A549 (cell line): ENCODE data around the gene SLC43A3. TPM values are rescaled to one million over a fixed set of nuclear protein-coding genes. Genes with fewer than 3 reads are reported as not detected.

Source experiments
- ATAC-seq, 2 experiments: fragments of 200-7000 bp in 1 of 2; fragments of >200 bp in 1 of 2; cut with Nextera tagmentation in 1 of 2; cut with Tn5 transposase in 1 of 2; 3 replicates each; pipeline versions ENCODE4 v1.8.0 to v1.9.1; 2018 to 2020; ENCODE audit warnings: mild to moderate bottlenecking in 1 of 2, moderate library complexity in 1 of 2
- CTCF ChIA-PET: fragments of 300-600 bp; sonication (Branson Sonifier 250); formaldehyde crosslinking; extraction: SDS; loops from one replicate; lab custom pipeline; 2021; ENCODE audit warnings: antibody characterized with exemption, inconsistent platforms; lab: Yijun Ruan, JAX
- POLR2A ChIA-PET: fragments of 350-600 bp; formaldehyde crosslinking; extraction: SDS; loops from one replicate; lab custom pipeline; 2021; ENCODE audit warnings: antibody characterized with exemption, inconsistent platforms; lab: Yijun Ruan, JAX
- DNase-seq, 2 experiments: peaks; one replicate each; pipeline versions ENCODE4 v3.0.0 to v3.0.0-alpha.2; 2011 to 2016; ENCODE audit warnings: low read depth in 1 of 2, low spot score in 1 of 2
- FAIRE-seq: peaks from 2 replicates; lab custom pipeline; 2011; peaks lifted over from hg19 to GRCh38; lab: Jason Lieb, UNC
- H3K27ac ChIP-seq, 2 experiments: fragments of >200 bp; sonication (Bioruptor Twin); formaldehyde crosslinking; 3 replicates each; pipeline ENCODE4 v1.5.1; 2016 to 2017
- H3K4me1 ChIP-seq: fragments of >200 bp; sonication (Bioruptor Twin); formaldehyde crosslinking; 3 replicates; pipeline ENCODE4 v1.6.1; 2016
- H3K4me2 ChIP-seq: fragments of >200 bp; sonication (Bioruptor Twin); formaldehyde crosslinking; 3 replicates; pipeline ENCODE4 v1.6.1; 2016
- H3K4me3 ChIP-seq: fragments of >200 bp; sonication (Bioruptor Twin); formaldehyde crosslinking; 3 replicates; pipeline ENCODE4 v1.5.1; 2016
- H3K9me3 ChIP-seq: fragments of >200 bp; sonication (Bioruptor Twin); formaldehyde crosslinking; 3 replicates; pipeline ENCODE4 v1.6.1; 2016
- ATOH8 ChIP-seq: fragments of 250-450 bp; sonication (Bioruptor Pico); IDR thresholded peaks from 2 replicates; pipeline ENCODE4 v1.5.0; 2020; ENCODE audit warnings: low read depth, mild to moderate bottlenecking, moderate library complexity
- BHLHE40 ChIP-seq: IDR thresholded peaks from 2 replicates; pipeline ENCODE4 v1.6.1; 2012; ENCODE audit warnings: low read depth, low read length, inconsistent platforms
- CBX8 ChIP-seq: fragments of 200-600 bp; sonication (generic); IDR thresholded peaks from 2 replicates; pipeline ENCODE4 v1.6.1; 2016
- CEBPB ChIP-seq, 2 experiments: fragments of >200 bp in 1 of 2; sonication (Bioruptor Twin) in 1 of 2; formaldehyde crosslinking in 1 of 2; IDR thresholded peaks; 2 replicates each; pipeline ENCODE4 v1.6.1; 2012 to 2016
- CHD4 ChIP-seq: fragments of 200-600 bp; sonication (generic); IDR thresholded peaks from 2 replicates; pipeline ENCODE4 v1.6.1; 2016; ENCODE audit warnings: antibody characterized with exemption, mild to moderate bottlenecking, borderline replicate concordance
- E2F6 ChIP-seq: IDR thresholded peaks from 2 replicates; pipeline ENCODE4 v1.6.1; 2012; ENCODE audit warnings: low read depth, borderline replicate concordance
- EHMT2 ChIP-seq: fragments of 200-600 bp; sonication (generic); IDR thresholded peaks from 2 replicates; pipeline ENCODE4 v1.6.1; 2016; ENCODE audit warnings: antibody characterized with exemption, low read depth, mild to moderate bottlenecking, moderate library complexity
- FOSB ChIP-seq: fragments of 250-450 bp; sonication (Bioruptor Pico); IDR thresholded peaks from 2 replicates; pipeline ENCODE4 v1.5.0; 2020; ENCODE audit warnings: mild to moderate bottlenecking, moderate library complexity
- FOSL2 ChIP-seq, 2 experiments: fragments of 450-650 bp in 1 of 2; fragments of >200 bp in 1 of 2; sonication (Bioruptor Twin) in 1 of 2; formaldehyde crosslinking; IDR thresholded peaks; 2 replicates each; pipeline versions ENCODE4 v1.5.0 to v1.6.1; 2016 to 2020; ENCODE audit warnings: mild to moderate bottlenecking in 1 of 2, moderate library complexity in 1 of 2
- FOXS1 ChIP-seq: fragments of 250-450 bp; sonication (Bioruptor Pico); IDR thresholded peaks from 2 replicates; pipeline ENCODE4 v1.5.0; 2020; ENCODE audit warnings: mild to moderate bottlenecking, moderate library complexity
- GATA3 ChIP-seq: IDR thresholded peaks from 2 replicates; pipeline ENCODE4 v1.6.1; 2012; ENCODE audit warnings: borderline replicate concordance
- HEYL ChIP-seq: fragments of 250-450 bp; sonication (Bioruptor Pico); IDR thresholded peaks from 2 replicates; pipeline ENCODE4 v1.8.0; 2021; ENCODE audit warnings: mild to moderate bottlenecking, moderate library complexity
- HOXB13 ChIP-seq: fragments of 250-450 bp; sonication (Bioruptor Pico); IDR thresholded peaks from 2 replicates; pipeline ENCODE4 v1.5.0; 2020; ENCODE audit warnings: low read depth, mild to moderate bottlenecking, moderate library complexity
- MAFK ChIP-seq: fragments of 450-650 bp; IDR thresholded peaks from 2 replicates; pipeline ENCODE4 v1.6.1; 2014; ENCODE audit not compliant: partially characterized antibody
- NFE2L2 ChIP-seq: fragments of 150-350 bp; conservative IDR thresholded peaks from 2 replicates; pipeline ENCODE4 v1.6.1; 2014; ENCODE audit warnings: low read length
- NR3C1 ChIP-seq: fragments of >200 bp; sonication (Bioruptor Twin); formaldehyde crosslinking; IDR thresholded peaks from 3 replicates; pipeline ENCODE4 v1.6.1; 2017
- REST ChIP-seq: fragments of 200-600 bp; sonication (generic); IDR thresholded peaks from 2 replicates; pipeline ENCODE4 v1.6.1; 2016; ENCODE audit warnings: antibody characterized with exemption, mild to moderate bottlenecking, moderate library complexity
- RNF2 ChIP-seq: fragments of 200-600 bp; sonication (generic); IDR thresholded peaks from 2 replicates; pipeline ENCODE4 v1.6.1; 2016; ENCODE audit warnings: low read depth, mild to moderate bottlenecking, antibody characterized with exemption, moderate library complexity, borderline replicate concordance
- TP53 ChIP-seq: fragments of 250-450 bp; sonication (Bioruptor Pico); IDR thresholded peaks from 2 replicates; pipeline ENCODE4 v1.5.0; 2021; ENCODE audit warnings: mild to moderate bottlenecking, moderate library complexity
- WGBS: methylation state at CpG from one replicate; pipeline ENCODE4 v1.1.6; 2017; ENCODE audit errors: missing lambda C conversion rate; 5-methylcytosine and 5-hydroxymethylcytosine counted together
- polyA plus RNA-seq, 4 experiments: library from polyadenylated mRNA; depleted of rRNA in 3 of 4; stranded (reverse); fragments of >200 nt; fragmentation: RNase III in 1 of 4; extraction: RNeasy Plus Mini Kit Qiagen cat#74134 plus additional on column Dnase treatment in 1 of 4; gene quantifications; 2 replicates in 3 of 4; 3 replicates in 1 of 4; pipeline ENCODE4 v1.2.3, GENCODE V29; 2011 to 2017

Gene SLC43A3
- polyA plus RNA-seq, 2 of the 4 experiments (the other 2 are of a cell fraction): 0.12 to 0.30 TPM

- TF ChIP-seq FOSB (CRISPR knock-in tag): no peak
Observed at GRCh38 chr11:57377107-57377506, 49.8 kb downstream of the SLC43A3 start (continued).

GRCh38 chr11:57376095-57377090 lies 50.5 kb downstream of the SLC43A3 start:
- Histone ChIP-seq H3K4me2 (0 out of 3 replicates have a peak overlapping the region, but pooled peaks have one; percentile 17), H3K4me1 (peaks cover 17% of the 10 kb centered on the region; the same call in 2 of the 3 replicates), H3K9me3 (no peaks in the 10 kb centered on the region), H3K4me3 (no peak overlapping the region), H3K27ac (no peak overlapping the region)
- no peak for DNase-seq
- no peak for TF ChIP-seq NR3C1
- TF ChIP-seq CBX8: no peak
- ChIA-PET CTCF (interaction anchor here (3.2 kb wide), 1 partner anchor 81 kb away, joined by 10 read pairs; no protein-coding TSS in a partner anchor), POLR2A (no interaction called here)
- ATAC-seq: no peak; a peak in 1 of 6 replicates
- no peak for FAIRE-seq
- WGBS: 45% methylated on average over 25 of the region's 26 CpGs

- ChIA-PET CTCF (no interaction called here), POLR2A (no interaction called here)
- no peaks in the 10 kb centered on the region for H3K9me3 ChIP-seq
- WGBS: 85% methylated on average over 2 of the region's 2 CpGs
- no peak for ATAC-seq
- H3K4me1 ChIP-seq: peaks cover 17% of the 10 kb centered on the region; the same call in 2 of the 3 replicates
- H3K4me2 ChIP-seq: no peak overlapping the region
- H3K27ac ChIP-seq: no peak overlapping the region
- DNase-seq: no peak
- TF ChIP-seq REST: no peak
- no peak for TF ChIP-seq NR3C1
- no peak for TF ChIP-seq HEYL (CRISPR knock-in tag)
- no peak for TF ChIP-seq FOSL2 (IDR thresholded peaks at IDR 0.05)
- no peak for TF ChIP-seq FOSL2 (CRISPR knock-in tag; IDR thresholded peaks at IDR 0.05)
- no peak for TF ChIP-seq GATA3
- TF ChIP-seq CHD4: no peak
- no peak for TF ChIP-seq E2F6
- TF ChIP-seq CEBPB (IDR thresholded peaks at IDR 0.05): no peak
- no peak for TF ChIP-seq MAFK
- TF ChIP-seq RNF2: no peak
- no peak for TF ChIP-seq ATOH8 (CRISPR knock-in tag)
- no peak for TF ChIP-seq EHMT2
- no peak for TF ChIP-seq HOXB13 (CRISPR knock-in tag)
- no peak for TF ChIP-seq BHLHE40
- TF ChIP-seq NFE2L2: no peak
- TF ChIP-seq CBX8: no peak
- no peak for TF ChIP-seq TP53 (CRISPR knock-in tag)
- TF ChIP-seq FOXS1 (CRISPR knock-in tag): no peak
- TF ChIP-seq, all 56 proteins: peak for 0
- no peak overlapping the region for H3K4me3 ChIP-seq
- FAIRE-seq: no peak
Observed at GRCh38 chr11:57375490-57375889, 51.4 kb downstream of the SLC43A3 start.
